ENCODE data around the gene YIPF3. TPM values are rescaled to one million over a fixed set of nuclear protein-coding genes. Genes with fewer than 3 reads are reported as not detected.

YIPF3 gene
- total and polyA plus RNA-seq, 2 experiments from 2014 or later = 166 to 198 TPM

GRCh38 chr6:43475516-43475915, 41.2 kb downstream of the YIPF3 start:
- TF ChIP-seq CTCF (IDR thresholded peaks at IDR 0.05; ENCODE audit: poor library complexity) (no peak), EZH2phosphoT487 (IDR thresholded peaks at IDR 0.05; ENCODE audit: low read depth, severe bottlenecking, unreplicated experiment) (no peak), EZH2 (IDR thresholded peaks at IDR 0.05; ENCODE audit: borderline replicate concordance) (no peak)
- H3K4me1 ChIP-seq (ENCODE audit: insufficient read depth) = peaks cover 11% of the 10 kb centered on the region
- no peak overlapping the region for H3K4me3 ChIP-seq
- no peak for DNase-seq (ENCODE audit: low spot score)
- peaks cover 2% of the 10 kb centered on the region for H4K20me1 ChIP-seq (ENCODE audit: insufficient read depth, poor library complexity, severe bottlenecking)
- no peak overlapping the region for H3K27ac ChIP-seq
- H3K36me3 ChIP-seq (replicated peaks; ENCODE audit: insufficient read depth, low read depth) = no peaks in the 10 kb centered on the region
- no peak overlapping the region for H2AFZ ChIP-seq
- WGBS (ENCODE audit: low lambda C conversion rate, missing lambda C conversion rate) = 86% methylated on average over 6 of the region's 6 CpGs
- no peaks in the 10 kb centered on the region for H3K9me2 ChIP-seq (replicated peaks; ENCODE audit: insufficient read depth)
- no peaks in the 10 kb centered on the region for H3K27me3 ChIP-seq
- H3K79me2 ChIP-seq = peaks cover 29% of the 10 kb centered on the region
- no peak overlapping the region for H3K4me2 ChIP-seq
- H3K9me3 ChIP-seq (ENCODE audit: low read depth) = no peaks in the 10 kb centered on the region

GRCh38 chr6:43472515-43472914, 44.2 kb downstream of the YIPF3 start:
- Histone ChIP-seq H4K20me1 (ENCODE audit: insufficient read depth, poor library complexity, severe bottlenecking) (no peaks in the 10 kb centered on the region), H2AFZ (no peak overlapping the region), H3K9me2 (replicated peaks; ENCODE audit: insufficient read depth) (no peaks in the 10 kb centered on the region), H3K27ac (no peak overlapping the region), H3K4me1 (ENCODE audit: insufficient read depth) (no peaks in the 10 kb centered on the region), H3K9me3 (ENCODE audit: low read depth) (no peaks in the 10 kb centered on the region), H3K27me3 (no peaks in the 10 kb centered on the region), H3K36me3 (replicated peaks; ENCODE audit: insufficient read depth, low read depth) (no peaks in the 10 kb centered on the region), H3K4me3 (no peak overlapping the region), H3K4me2 (no peak overlapping the region), H3K79me2 (no peaks in the 10 kb centered on the region)
- no peak for DNase-seq (ENCODE audit: low spot score)
- whole genome bisulfite sequencing (ENCODE audit: low lambda C conversion rate, missing lambda C conversion rate) = 94% methylated on average over 4 of the region's 4 CpGs
- TF ChIP-seq EZH2phosphoT487 (IDR thresholded peaks at IDR 0.05; ENCODE audit: low read depth, severe bottlenecking, unreplicated experiment) (no peak), CTCF (IDR thresholded peaks at IDR 0.05; ENCODE audit: poor library complexity) (no peak), EZH2 (IDR thresholded peaks at IDR 0.05; ENCODE audit: borderline replicate concordance) (no peak)

GRCh38 chr6:43471399-43471798, 45.3 kb downstream of the YIPF3 start:
- Histone ChIP-seq H3K9me2 (replicated peaks; ENCODE audit: insufficient read depth) (no peaks in the 10 kb centered on the region), H2AFZ (no peak overlapping the region), H3K4me3 (no peak overlapping the region), H3K4me1 (ENCODE audit: insufficient read depth) (no peaks in the 10 kb centered on the region), H3K27ac (no peak overlapping the region), H3K79me2 (no peaks in the 10 kb centered on the region), H4K20me1 (ENCODE audit: insufficient read depth, poor library complexity, severe bottlenecking) (no peaks in the 10 kb centered on the region), H3K9me3 (ENCODE audit: low read depth) (no peaks in the 10 kb centered on the region), H3K36me3 (replicated peaks; ENCODE audit: insufficient read depth, low read depth) (no peaks in the 10 kb centered on the region), H3K27me3 (no peaks in the 10 kb centered on the region), H3K4me2 (no peak overlapping the region)
- TF ChIP-seq EZH2 (IDR thresholded peaks at IDR 0.05; ENCODE audit: borderline replicate concordance) = no peak
- TF ChIP-seq EZH2phosphoT487 (IDR thresholded peaks at IDR 0.05; ENCODE audit: low read depth, severe bottlenecking, unreplicated experiment) = no peak
- no peak for TF ChIP-seq CTCF (IDR thresholded peaks at IDR 0.05; ENCODE audit: poor library complexity)
- no peak for DNase-seq (ENCODE audit: low spot score)
- 83% methylated on average over 1 of the region's 1 CpG for WGBS (ENCODE audit: low lambda C conversion rate, missing lambda C conversion rate)

- Histone ChIP-seq H3K4me1 (ENCODE audit: insufficient read depth) (no peaks in the 10 kb centered on the region), H4K20me1 (ENCODE audit: insufficient read depth, poor library complexity, severe bottlenecking) (no peaks in the 10 kb centered on the region), H3K4me2 (no peak overlapping the region), H3K36me3 (replicated peaks; ENCODE audit: insufficient read depth, low read depth) (no peaks in the 10 kb centered on the region), H3K27ac (no peak overlapping the region), H3K9me2 (replicated peaks; ENCODE audit: insufficient read depth) (no peaks in the 10 kb centered on the region), H3K27me3 (no peaks in the 10 kb centered on the region), H3K9me3 (ENCODE audit: low read depth) (no peaks in the 10 kb centered on the region), H3K4me3 (no peak overlapping the region), H2AFZ (no peak overlapping the region), H3K79me2 (no peaks in the 10 kb centered on the region)
- WGBS (ENCODE audit: low lambda C conversion rate, missing lambda C conversion rate) = 93% methylated on average over 7 of the region's 7 CpGs
- no peak for DNase-seq (ENCODE audit: low spot score)
- TF ChIP-seq EZH2 (IDR thresholded peaks at IDR 0.05; ENCODE audit: borderline replicate concordance) = no peak
- TF ChIP-seq CTCF (IDR thresholded peaks at IDR 0.05; ENCODE audit: poor library complexity) = no peak
- TF ChIP-seq EZH2phosphoT487 (IDR thresholded peaks at IDR 0.05; ENCODE audit: low read depth, severe bottlenecking, unreplicated experiment) = no peak
Observed at GRCh38 chr6:43469947-43470346, 46.8 kb downstream of the YIPF3 start.

Data from hepatocyte (in vitro differentiated cells).